Astrocyte (in vitro differentiated cells and primary cell): ENCODE results near the gene FARS2.

ENCODE experiments used
- CTCF ChIP-seq: IDR thresholded peaks from 2 replicates; pipeline ENCODE4 v1.5.1; 2011; ENCODE audit warnings: low read depth, mild to moderate bottlenecking, inconsistent platforms, low read length, moderate library complexity; ENCODE audit not compliant: insufficient read depth
- EZH2 ChIP-seq: IDR thresholded peaks from 2 replicates; pipeline ENCODE4 v1.6.1; 2012; ENCODE audit warnings: mild to moderate bottlenecking, low read length, inconsistent platforms; ENCODE audit not compliant: insufficient read depth

GRCh38 chr6:5587648-5588047 lies 326.3 kb downstream of the FARS2 start:
- TF ChIP-seq CTCF, result no peak
- TF ChIP-seq EZH2, result no peak
